Keratinocyte (primary cell): Measurements from ENCODE around the gene FMN1. TPM values are rescaled to one million over a fixed set of nuclear protein-coding genes. Genes with fewer than 3 reads are reported as not detected.

Experiments
- DNase-seq: peaks from one replicate; pipeline ENCODE4 v3.0.0-alpha.2; 2011; ENCODE audit warnings: low read depth, missing footprints, low spot score
- FAIRE-seq: peaks from 2 replicates; lab custom pipeline; 2011; peaks lifted over from hg19 to GRCh38; lab: Jason Lieb, UNC
- H2AFZ ChIP-seq: 2 replicates; pipeline ENCODE4 v1.6.0; 2012; ENCODE audit warnings: low read length, control low read depth, inconsistent platforms; ENCODE audit not compliant: control insufficient read depth
- H3K27ac ChIP-seq: 2 replicates; pipeline ENCODE4 v1.5.1; 2011; ENCODE audit warnings: low read length; ENCODE audit not compliant: control insufficient read depth, insufficient read depth
- H3K27me3 ChIP-seq: 3 replicates; pipeline ENCODE4 v1.6.0; 2011; ENCODE audit warnings: low read length; ENCODE audit not compliant: control insufficient read depth, insufficient read depth; ENCODE audit errors: extremely low read depth
- H3K36me3 ChIP-seq, 2 experiments: 2 replicates in 1 of 2; 3 replicates in 1 of 2; pipeline ENCODE4 v1.5.1; 2011; ENCODE audit warnings: low read length in 2 of 2, mild to moderate bottlenecking in 1 of 2; ENCODE audit not compliant: control insufficient read depth in 2 of 2, insufficient read depth in 2 of 2; ENCODE audit errors: extremely low read depth in 1 of 2
- H3K4me1 ChIP-seq: 3 replicates; pipeline ENCODE4 v1.5.1; 2011; ENCODE audit warnings: low read length; ENCODE audit not compliant: control insufficient read depth, insufficient read depth; ENCODE audit errors: extremely low read depth
- H3K4me2 ChIP-seq: 3 replicates; pipeline ENCODE4 v1.6.0; 2011; ENCODE audit warnings: low read depth, low read length; ENCODE audit not compliant: control insufficient read depth, insufficient read depth; ENCODE audit errors: extremely low read depth
- H3K4me3 ChIP-seq, 3 experiments: fragments of 200-600 bp in 1 of 3; sonication (generic) in 1 of 3; 2 replicates in 2 of 3; 3 replicates in 1 of 3; pipeline ENCODE4 v1.5.1; 2011 to 2016; ENCODE audit warnings: low read length in 3 of 3, mild to moderate bottlenecking in 3 of 3, control low read depth in 2 of 3, inconsistent platforms in 1 of 3, low read depth in 1 of 3, mixed read lengths in 1 of 3, mixed run types in 1 of 3, moderate library complexity in 1 of 3; ENCODE audit not compliant: control insufficient read depth in 2 of 3, insufficient read depth in 2 of 3; ENCODE audit errors: extremely low read depth in 1 of 3
- H3K79me2 ChIP-seq: 2 replicates; pipeline ENCODE4 v1.6.0; 2012; ENCODE audit warnings: low read length; ENCODE audit not compliant: control insufficient read depth, insufficient read depth
- H3K9ac ChIP-seq: 3 replicates; pipeline ENCODE4 v1.6.0; 2011; ENCODE audit warnings: low read length; ENCODE audit not compliant: control insufficient read depth, insufficient read depth; ENCODE audit errors: extremely low read depth
- H3K9me1 ChIP-seq: 3 replicates; pipeline ENCODE4 v1.6.0; 2011; ENCODE audit warnings: low read length; ENCODE audit not compliant: control insufficient read depth, insufficient read depth; ENCODE audit errors: extremely low read depth
- H3K9me3 ChIP-seq: 2 replicates; pipeline ENCODE4 v1.5.1; 2012; ENCODE audit warnings: low read depth, low read length; ENCODE audit not compliant: control insufficient read depth
- H4K20me1 ChIP-seq: 3 replicates; pipeline ENCODE4 v1.6.0; 2011; ENCODE audit warnings: low read length; ENCODE audit not compliant: control insufficient read depth, insufficient read depth; ENCODE audit errors: extremely low read depth
- EZH2 ChIP-seq: IDR thresholded peaks from one replicate; pipeline ENCODE4 v1.6.1; 2012; ENCODE audit warnings: inconsistent platforms, mild to moderate bottlenecking, low read length, moderate library complexity
- dilution Hi-C: fragments of 300-500 bp; cut with MboI; formaldehyde crosslinking; loops from one replicate; pipeline ENCODE4 v1.7.0; 2020; ENCODE audit warnings: low sequenced_read_pairs; ENCODE audit not compliant: extremely low pct_ligation_motif_present
- polyA plus RNA-seq, 5 experiments: library from polyadenylated mRNA; depleted of rRNA in 3 of 5; stranded (reverse) in 3 of 5; stranded (forward) in 1 of 5; unstranded in 1 of 5; fragments of >200 nt; gene quantifications; 1 replicate in 1 of 5; 2 replicates in 3 of 5; 3 replicates in 1 of 5; pipeline versions ENCODE4 v1.2.1 to v1.2.3, GENCODE V29; 2011 to 2012; ENCODE audit warnings: missing spikeins in 2 of 5, low read depth in 1 of 5, low replicate concordance in 1 of 5
- TF ChIP-seq, protein P1 (sequence below), 3 experiments: IDR thresholded peaks in 1 of 3; conservative IDR thresholded peaks in 1 of 3; optimal IDR thresholded peaks in 1 of 3; 2 replicates in 2 of 3; 3 replicates in 1 of 3; pipeline versions ENCODE3 to v1.5.1; 2011; ENCODE audit warnings: low read length in 3 of 3, mild to moderate bottlenecking in 3 of 3, moderate library complexity in 2 of 3, control low read depth in 1 of 3, inconsistent platforms in 1 of 3; ENCODE audit not compliant: insufficient read depth in 2 of 3; ENCODE audit errors: extremely low read depth in 1 of 3

The FMN1 gene
- polyA plus RNA-seq, 1 donor (not counting 4 experiments of a cell fraction or from before 2014, with no cell fraction given), result 0.71 TPM

DNA sequence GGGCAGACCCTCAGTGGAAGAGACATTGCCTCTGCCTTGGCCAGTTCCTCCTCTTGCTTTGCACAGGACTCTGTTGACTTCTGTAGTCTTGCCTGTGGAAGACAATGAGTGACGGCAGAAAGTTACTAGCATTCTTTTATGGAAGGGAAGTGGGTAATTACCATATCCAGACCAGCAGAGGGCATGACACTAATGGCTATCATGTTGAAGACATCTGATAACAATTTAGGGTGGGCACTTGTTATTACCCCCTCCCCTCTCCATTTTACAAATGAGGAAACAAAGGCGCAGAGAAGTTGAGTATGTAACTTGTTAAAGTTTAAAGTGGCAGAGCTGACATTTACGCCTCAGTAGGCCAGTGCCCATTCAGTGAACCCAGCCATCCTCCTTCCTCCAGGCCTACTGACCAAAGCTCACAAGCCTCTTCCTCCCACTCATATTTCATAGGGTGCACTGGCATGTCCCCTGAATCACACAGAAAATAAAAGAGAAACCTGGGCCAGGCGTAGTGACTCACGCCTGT, 48.2 kb upstream of the FMN1 start:
- Histone ChIP-seq H3K9me3 (no peaks in the 10 kb centered on the region), H4K20me1 (no peaks in the 10 kb centered on the region), H3K4me3 (peak overlapping the region in 2 of 3 experiments; percentile 53), H3K4me2 (peak overlapping the region; percentile 87), H3K36me3 (no peaks in the 10 kb centered on the region), H3K27me3 (no peaks in the 10 kb centered on the region), H3K79me2 (no peaks in the 10 kb centered on the region), H2AFZ (peak overlapping the region; percentile 45), H3K9me1 (no peaks in the 10 kb centered on the region), H3K9ac (peak overlapping the region; percentile 84), H3K4me1 (peaks cover 35% of the 10 kb centered on the region), H3K27ac (peak overlapping the region; percentile 99)
- DNase-seq (no peak), FAIRE-seq (no peak)
- TF ChIP-seq, protein P1, sequence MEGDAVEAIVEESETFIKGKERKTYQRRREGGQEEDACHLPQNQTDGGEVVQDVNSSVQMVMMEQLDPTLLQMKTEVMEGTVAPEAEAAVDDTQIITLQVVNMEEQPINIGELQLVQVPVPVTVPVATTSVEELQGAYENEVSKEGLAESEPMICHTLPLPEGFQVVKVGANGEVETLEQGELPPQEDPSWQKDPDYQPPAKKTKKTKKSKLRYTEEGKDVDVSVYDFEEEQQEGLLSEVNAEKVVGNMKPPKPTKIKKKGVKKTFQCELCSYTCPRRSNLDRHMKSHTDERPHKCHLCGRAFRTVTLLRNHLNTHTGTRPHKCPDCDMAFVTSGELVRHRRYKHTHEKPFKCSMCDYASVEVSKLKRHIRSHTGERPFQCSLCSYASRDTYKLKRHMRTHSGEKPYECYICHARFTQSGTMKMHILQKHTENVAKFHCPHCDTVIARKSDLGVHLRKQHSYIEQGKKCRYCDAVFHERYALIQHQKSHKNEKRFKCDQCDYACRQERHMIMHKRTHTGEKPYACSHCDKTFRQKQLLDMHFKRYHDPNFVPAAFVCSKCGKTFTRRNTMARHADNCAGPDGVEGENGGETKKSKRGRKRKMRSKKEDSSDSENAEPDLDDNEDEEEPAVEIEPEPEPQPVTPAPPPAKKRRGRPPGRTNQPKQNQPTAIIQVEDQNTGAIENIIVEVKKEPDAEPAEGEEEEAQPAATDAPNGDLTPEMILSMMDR (optimal IDR thresholded peaks at IDR 0.05 in 1 of 3, IDR thresholded peaks at IDR 0.05 in 1 of 3, conservative IDR thresholded peaks at IDR 0.05 in 1 of 3; ENCODE audit: extremely low read depth in 1 of 3, insufficient read depth in 2 of 3, low read length in 3 of 3), result peak in 2 of 3 experiments; percentile 57 to 61
- TF ChIP-seq EZH2, result no peak
- dilution Hi-C loops, result loop anchor here (25.0 kb wide), 1 partner anchor 470 kb away; no protein-coding TSS in a partner anchor

DNA sequence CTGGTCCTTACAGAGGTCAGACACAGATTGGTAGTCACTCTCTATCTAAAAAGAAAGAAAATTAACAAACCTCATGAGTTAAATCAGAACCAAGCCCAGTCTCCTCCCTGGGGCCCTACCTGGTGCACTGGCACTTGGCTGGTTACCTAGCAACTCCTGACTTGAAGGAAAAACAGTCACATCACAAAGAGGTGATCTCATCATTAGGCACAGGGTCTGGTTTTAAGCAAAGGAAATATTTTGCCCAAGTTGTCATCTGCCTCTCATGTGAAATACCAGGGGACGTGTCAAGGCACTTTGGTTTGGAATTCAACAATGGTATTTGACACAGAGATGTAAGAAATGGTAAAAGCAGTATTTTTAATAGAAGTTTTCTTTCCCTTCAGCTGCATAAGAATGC, 47.7 kb upstream of the FMN1 start:
- Histone ChIP-seq H3K36me3 (no peaks in the 10 kb centered on the region), H3K27ac (peak overlapping the region; percentile 99), H3K9me3 (no peaks in the 10 kb centered on the region), H4K20me1 (no peaks in the 10 kb centered on the region), H3K9me1 (no peaks in the 10 kb centered on the region), H3K9ac (peak overlapping the region; percentile 84), H3K27me3 (no peaks in the 10 kb centered on the region), H3K4me2 (peak overlapping the region; percentile 87), H3K4me1 (peaks cover 36% of the 10 kb centered on the region), H3K79me2 (no peaks in the 10 kb centered on the region), H3K4me3 (peak overlapping the region in 2 of 3 experiments; percentile 53), H2AFZ (peak overlapping the region; percentile 80)
- dilution Hi-C loops, result loop anchor here (25.0 kb wide), 1 partner anchor 470 kb away; no protein-coding TSS in a partner anchor
- DNase-seq (peak; percentile 88), FAIRE-seq (peak; percentile 96)
- no peak for TF ChIP-seq EZH2
- TF ChIP-seq, protein P1 (optimal IDR thresholded peaks at IDR 0.05 in 1 of 3, IDR thresholded peaks at IDR 0.05 in 1 of 3, conservative IDR thresholded peaks at IDR 0.05 in 1 of 3; ENCODE audit: extremely low read depth in 1 of 3, insufficient read depth in 2 of 3, low read length in 3 of 3), result no peak
